ENCODE measurements around the gene RAP1GAP. TPM values are rescaled to one million over a fixed set of nuclear protein-coding genes. Genes with fewer than 3 reads are reported as not detected.
A peak's percentile ranks its signal among the peaks of the same experiment; 100 is the strongest.

RAP1GAP gene
- polyA plus RNA-seq, 4 donors = 15.9 to 81.8 (median 19.4) TPM

- no peak overlapping the region for H3K27ac ChIP-seq (ENCODE audit: low read depth in 1 of 3, low read length in 2 of 3)
- H3K27me3 ChIP-seq (ENCODE audit: control insufficient read depth in 3 of 3, insufficient read depth in 3 of 3, low read length in 3 of 3) = peaks cover 0 to 2% (median 0%) of the 10 kb centered on the region in 3 donors
- H3K4me1 ChIP-seq (ENCODE audit: control insufficient read depth in 3 of 3, insufficient read depth in 2 of 3, low read depth in 1 of 3, low read length in 2 of 3) = peaks cover 0 to 26% (median under 1%) of the 10 kb centered on the region in 3 donors
- 72 to 84% (median 82%) methylated on average over 11 of the region's 11 CpGs for WGBS, 3 donors
- DNase-seq = no peak
- FAIRE-seq = no peak
- peaks cover 0 to 6% (median 0%) of the 10 kb centered on the region in 3 donors for H3K36me3 ChIP-seq (ENCODE audit: control insufficient read depth in 3 of 3, insufficient read depth in 2 of 3, low read depth in 1 of 3, low read length in 3 of 3)
- H3K9me3 ChIP-seq (ENCODE audit: control insufficient read depth in 2 of 2, insufficient read depth in 1 of 2, low read depth in 1 of 2, low read length in 1 of 2) = no peaks in the 10 kb centered on the region
- no peak overlapping the region for H3K4me3 ChIP-seq (ENCODE audit: low read depth in 1 of 3, low read length in 3 of 3)
Measured at GRCh38 chr1:21626921-21627339, 42.2 kb downstream of the RAP1GAP start.

DNA sequence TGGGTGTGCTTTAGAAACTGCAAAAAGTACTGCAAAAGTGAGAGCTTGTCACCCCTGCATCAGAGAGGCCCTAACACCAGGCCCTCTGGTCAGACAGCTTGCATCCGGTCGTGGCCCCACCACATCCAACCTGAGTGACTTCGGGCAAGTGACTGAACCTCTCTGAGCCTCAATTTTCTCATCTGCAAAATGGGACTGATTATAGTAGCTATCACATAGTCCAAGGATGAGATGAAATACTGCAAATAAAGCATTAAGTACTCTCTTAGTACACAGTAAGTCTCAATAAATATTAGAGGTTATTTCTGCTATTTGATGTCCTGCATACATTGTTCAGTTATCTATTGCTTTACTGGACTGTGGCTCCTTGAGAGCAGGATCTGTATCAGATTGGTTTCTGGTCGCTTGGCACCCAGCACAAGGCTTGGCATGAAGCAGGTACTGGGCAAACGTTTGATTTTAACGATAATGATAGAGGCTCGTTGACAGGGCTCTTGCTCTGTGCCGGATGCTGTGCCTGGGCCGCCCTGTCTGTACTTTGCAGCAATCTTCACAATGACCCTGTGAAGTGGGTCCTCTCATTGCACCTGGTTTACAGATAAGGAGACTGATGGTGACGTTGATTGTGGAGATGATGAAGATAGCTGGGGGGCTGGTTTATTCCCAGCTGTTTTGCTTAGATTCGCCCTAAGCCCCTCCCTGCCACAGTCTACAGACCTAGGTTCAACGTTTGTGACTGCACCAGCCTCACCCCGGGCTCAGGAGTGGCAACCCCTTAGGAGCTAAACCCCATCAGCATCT lies 43.6 kb downstream of the RAP1GAP start:
- peaks cover 0 to 6% (median 0%) of the 10 kb centered on the region in 3 donors for H3K36me3 ChIP-seq (ENCODE audit: control insufficient read depth in 3 of 3, insufficient read depth in 2 of 3, low read depth in 1 of 3, low read length in 3 of 3)
- peaks cover 0 to 34% (median 3%) of the 10 kb centered on the region in 3 donors for H3K4me1 ChIP-seq (ENCODE audit: control insufficient read depth in 3 of 3, insufficient read depth in 2 of 3, low read depth in 1 of 3, low read length in 2 of 3)
- H3K4me3 ChIP-seq (ENCODE audit: low read depth in 1 of 3, low read length in 3 of 3) = no peak overlapping the region
- DNase-seq = no peak
- FAIRE-seq = no peak
- 51 to 79% (median 51%) methylated on average over 13 of the region's 13 CpGs for WGBS, 3 donors
- no peak overlapping the region for H3K27ac ChIP-seq (ENCODE audit: low read depth in 1 of 3, low read length in 2 of 3)
- H3K9me3 ChIP-seq (ENCODE audit: control insufficient read depth in 2 of 2, insufficient read depth in 1 of 2, low read depth in 1 of 2, low read length in 1 of 2) = no peaks in the 10 kb centered on the region
- peaks cover 0 to 2% (median 0%) of the 10 kb centered on the region in 3 donors for H3K27me3 ChIP-seq (ENCODE audit: control insufficient read depth in 3 of 3, insufficient read depth in 3 of 3, low read length in 3 of 3)

DNA sequence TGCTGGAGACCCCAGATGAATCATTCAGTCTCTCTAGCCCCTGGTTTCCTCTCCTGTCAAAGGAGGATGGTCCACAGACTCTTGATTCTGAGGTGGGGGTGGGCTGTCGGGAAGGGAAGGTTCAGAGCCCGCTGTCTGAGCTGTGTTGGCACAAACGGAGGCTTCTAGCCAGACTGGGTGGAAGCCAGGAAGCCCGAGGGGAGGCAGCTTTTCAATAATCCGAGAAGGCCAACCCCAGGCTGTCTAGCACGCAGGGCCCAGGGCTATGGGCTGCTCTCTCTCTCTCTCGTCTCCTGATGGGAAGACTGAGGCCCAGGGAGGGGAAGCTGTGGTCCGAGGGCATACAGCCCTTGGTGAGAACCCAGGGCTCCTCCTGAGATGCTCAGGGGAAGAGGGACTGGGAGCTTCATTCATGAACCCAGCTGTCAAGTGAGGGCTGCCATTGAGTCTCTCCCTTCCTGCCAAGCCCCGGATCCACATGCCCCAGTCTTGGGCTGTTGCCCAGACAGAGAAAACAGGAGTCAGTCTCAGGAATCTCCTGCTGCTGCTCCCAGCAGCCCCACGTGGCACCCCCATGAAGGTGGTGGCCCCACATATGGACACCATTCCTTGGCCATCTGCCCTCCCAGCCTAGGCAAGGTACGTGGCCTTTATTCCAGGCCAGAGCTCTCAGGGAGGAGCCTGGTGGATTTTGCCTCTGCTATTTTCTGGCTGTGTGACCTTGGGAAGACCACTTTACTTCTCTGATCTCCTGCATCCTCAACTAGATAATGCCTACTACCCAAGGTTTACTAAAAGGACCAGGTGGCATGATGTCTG lies 44.4 kb downstream of the RAP1GAP start:
- Histone ChIP-seq H3K4me3 (ENCODE audit: low read depth in 1 of 3, low read length in 3 of 3) (no peak overlapping the region), H3K9me3 (ENCODE audit: control insufficient read depth in 2 of 2, insufficient read depth in 1 of 2, low read depth in 1 of 2, low read length in 1 of 2) (no peaks in the 10 kb centered on the region), H3K27ac (ENCODE audit: low read depth in 1 of 3, low read length in 2 of 3) (no peak overlapping the region), H3K36me3 (ENCODE audit: control insufficient read depth in 3 of 3, insufficient read depth in 2 of 3, low read depth in 1 of 3, low read length in 3 of 3) (peaks cover 0 to 10% (median 0%) of the 10 kb centered on the region in 3 donors), H3K27me3 (ENCODE audit: control insufficient read depth in 3 of 3, insufficient read depth in 3 of 3, low read length in 3 of 3) (no peaks in the 10 kb centered on the region), H3K4me1 (ENCODE audit: control insufficient read depth in 3 of 3, insufficient read depth in 2 of 3, low read depth in 1 of 3, low read length in 2 of 3) (peaks cover 0 to 42% (median 3%) of the 10 kb centered on the region in 3 donors)
- no peak for DNase-seq
- FAIRE-seq = no peak
- 71 to 76% (median 75%) methylated on average over 11 of the region's 11 CpGs for WGBS, 3 donors

DNA sequence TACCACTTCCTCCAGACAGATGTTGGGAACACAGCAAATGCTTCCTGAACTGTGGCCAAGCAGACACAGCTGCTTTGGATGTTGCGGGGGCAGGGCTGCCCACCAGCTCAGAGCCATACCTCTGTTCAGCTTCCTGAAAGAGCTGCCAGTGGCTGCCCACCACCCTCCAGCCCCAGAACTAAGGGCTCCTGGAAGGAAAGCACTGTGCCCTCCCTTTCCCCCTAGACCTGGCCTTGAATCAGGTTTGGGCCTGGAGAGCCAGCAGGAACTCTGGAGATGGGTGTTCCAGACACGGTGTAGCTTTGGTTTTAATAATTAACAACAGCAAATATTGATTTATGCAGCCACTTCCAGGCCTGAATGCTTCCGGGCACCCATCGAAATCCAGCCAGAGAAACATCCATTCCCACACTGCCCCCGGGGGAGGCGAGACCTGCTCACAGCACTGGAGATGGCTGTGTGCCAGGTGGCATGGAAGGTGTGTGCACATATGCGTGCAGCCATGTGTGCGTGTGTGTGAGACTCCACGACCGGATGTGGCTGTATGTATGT lies 45.7 kb downstream of the RAP1GAP start:
- Histone ChIP-seq H3K36me3 (ENCODE audit: control insufficient read depth in 3 of 3, insufficient read depth in 2 of 3, low read depth in 1 of 3, low read length in 3 of 3) (peaks cover 0 to 19% (median 0%) of the 10 kb centered on the region in 3 donors), H3K27ac (ENCODE audit: low read depth in 1 of 3, low read length in 2 of 3) (peak overlapping the region in 2 of 3 donors; percentile 72 to 77), H3K4me1 (ENCODE audit: control insufficient read depth in 3 of 3, insufficient read depth in 2 of 3, low read depth in 1 of 3, low read length in 2 of 3) (peaks cover 0 to 54% (median 3%) of the 10 kb centered on the region in 3 donors), H3K27me3 (ENCODE audit: control insufficient read depth in 3 of 3, insufficient read depth in 3 of 3, low read length in 3 of 3) (no peaks in the 10 kb centered on the region), H3K9me3 (ENCODE audit: control insufficient read depth in 2 of 2, insufficient read depth in 1 of 2, low read depth in 1 of 2, low read length in 1 of 2) (no peaks in the 10 kb centered on the region), H3K4me3 (ENCODE audit: low read depth in 1 of 3, low read length in 3 of 3) (no peak overlapping the region)
- WGBS, 3 donors = 23 to 57% (median 41%) methylated on average over 10 of the region's 10 CpGs
- no peak for FAIRE-seq
- peak; percentile 77 to 82 for DNase-seq

GRCh38 chr1:21622466-21623315 lies 46.5 kb downstream of the RAP1GAP start:
- Histone ChIP-seq H3K27ac (ENCODE audit: low read depth in 1 of 3, low read length in 2 of 3) (peak overlapping the region in 2 of 3 donors; percentile 72 to 77), H3K9me3 (ENCODE audit: control insufficient read depth in 2 of 2, insufficient read depth in 1 of 2, low read depth in 1 of 2, low read length in 1 of 2) (no peaks in the 10 kb centered on the region), H3K4me3 (ENCODE audit: low read depth in 1 of 3, low read length in 3 of 3) (peak overlapping the region in 2 of 3 donors; percentile 39 to 57), H3K4me1 (ENCODE audit: control insufficient read depth in 3 of 3, insufficient read depth in 2 of 3, low read depth in 1 of 3, low read length in 2 of 3) (peaks cover 0 to 59% (median 3%) of the 10 kb centered on the region in 3 donors), H3K36me3 (ENCODE audit: control insufficient read depth in 3 of 3, insufficient read depth in 2 of 3, low read depth in 1 of 3, low read length in 3 of 3) (peaks cover 0 to 27% (median 0%) of the 10 kb centered on the region in 3 donors), H3K27me3 (ENCODE audit: control insufficient read depth in 3 of 3, insufficient read depth in 3 of 3, low read length in 3 of 3) (no peaks in the 10 kb centered on the region)
- 5 to 12% (median 8%) methylated on average over 26 to 62 of the region's 62 CpGs for WGBS, 3 donors
- FAIRE-seq (no peak), DNase-seq (peak; percentile 68 to 80)

DNA sequence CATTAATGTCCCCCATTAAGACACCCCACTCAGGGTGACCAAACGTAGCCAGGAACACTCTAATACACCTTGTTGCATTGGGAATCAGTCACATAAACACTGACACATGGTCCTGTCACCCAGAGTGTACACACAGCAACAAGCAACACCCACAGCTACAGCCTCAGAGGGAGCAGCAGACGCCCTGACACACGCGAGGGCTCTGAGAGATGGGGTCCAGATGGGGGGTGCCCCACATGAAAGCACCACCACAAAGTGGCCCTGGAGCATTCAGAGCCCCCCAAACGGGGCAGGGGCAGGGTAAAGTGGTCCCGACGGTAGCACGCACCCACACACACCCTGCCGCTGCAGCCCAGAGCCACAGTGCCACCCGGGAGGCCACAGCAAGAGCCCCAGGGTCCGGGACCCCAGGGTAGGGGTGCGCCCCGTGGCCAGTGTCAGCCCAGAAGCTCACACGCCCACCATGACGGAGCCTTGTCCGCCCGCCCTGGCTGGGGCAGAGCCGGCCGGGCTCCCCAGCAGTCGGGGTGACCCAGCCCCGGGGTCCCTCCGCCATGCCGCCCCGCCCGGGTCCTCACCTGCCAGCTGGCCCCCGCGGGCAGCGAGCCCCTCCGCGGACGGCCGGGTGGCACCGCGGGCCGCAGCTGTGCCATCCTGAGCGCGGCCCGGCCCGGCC lies 47.3 kb downstream of the RAP1GAP start:
- H3K9me3 ChIP-seq (ENCODE audit: control insufficient read depth in 2 of 2, insufficient read depth in 1 of 2, low read depth in 1 of 2, low read length in 1 of 2) = no peaks in the 10 kb centered on the region
- peaks cover 0 to 35% (median 0%) of the 10 kb centered on the region in 3 donors for H3K36me3 ChIP-seq (ENCODE audit: control insufficient read depth in 3 of 3, insufficient read depth in 2 of 3, low read depth in 1 of 3, low read length in 3 of 3)
- DNase-seq (peak in 1 of 2 donors; percentile 41), FAIRE-seq (no peak)
- WGBS, 3 donors = 10 to 34% (median 26%) methylated on average over 17 to 39 of the region's 39 CpGs
- H3K27me3 ChIP-seq (ENCODE audit: control insufficient read depth in 3 of 3, insufficient read depth in 3 of 3, low read length in 3 of 3) = no peaks in the 10 kb centered on the region
- H3K4me1 ChIP-seq (ENCODE audit: control insufficient read depth in 3 of 3, insufficient read depth in 2 of 3, low read depth in 1 of 3, low read length in 2 of 3) = peaks cover 0 to 59% (median 3%) of the 10 kb centered on the region in 3 donors
- H3K4me3 ChIP-seq (ENCODE audit: low read depth in 1 of 3, low read length in 3 of 3) = peak overlapping the region in 2 of 3 donors; percentile 57 to 74
- peak overlapping the region in 1 of 3 donors; percentile 27 for H3K27ac ChIP-seq (ENCODE audit: low read depth in 1 of 3, low read length in 2 of 3)

GRCh38 chr1:21621051-21621450 lies 48.1 kb downstream of the RAP1GAP start:
- no peak for DNase-seq
- Histone ChIP-seq H3K9me3 (ENCODE audit: control insufficient read depth in 2 of 2, insufficient read depth in 1 of 2, low read depth in 1 of 2, low read length in 1 of 2) (no peaks in the 10 kb centered on the region), H3K27me3 (ENCODE audit: control insufficient read depth in 3 of 3, insufficient read depth in 3 of 3, low read length in 3 of 3) (no peaks in the 10 kb centered on the region), H3K27ac (ENCODE audit: low read depth in 1 of 3, low read length in 2 of 3) (no peak overlapping the region), H3K36me3 (ENCODE audit: control insufficient read depth in 3 of 3, insufficient read depth in 2 of 3, low read depth in 1 of 3, low read length in 3 of 3) (peaks cover 0 to 40% (median 0%) of the 10 kb centered on the region in 3 donors), H3K4me3 (ENCODE audit: low read depth in 1 of 3, low read length in 3 of 3) (peak overlapping the region in 2 of 3 donors; percentile 4 to 74), H3K4me1 (ENCODE audit: control insufficient read depth in 3 of 3, insufficient read depth in 2 of 3, low read depth in 1 of 3, low read length in 2 of 3) (peaks cover 0 to 63% (median 3%) of the 10 kb centered on the region in 3 donors)
- no peak for FAIRE-seq
- 46 to 70% (median 54%) methylated on average over 7 of the region's 7 CpGs for WGBS, 3 donors

Measured in small intestine (tissue), 7 donors.